Lung microvascular endothelial cell (primary cell): ENCODE results near the gene FNBP1L. TPM values are rescaled to one million over a fixed set of nuclear protein-coding genes. Genes with fewer than 3 reads are reported as not detected.

ENCODE experiments used
- DNase-seq, 2 donors: peaks; one replicate each; pipeline versions ENCODE4 v3.0.0 to v3.0.0-alpha.2; 2010; ENCODE audit warnings: low read depth in 2 of 2
- total RNA-seq: library from RNA; depleted of rRNA; stranded (reverse); fragments of >200 nt; gene quantifications from 2 replicates; pipeline ENCODE4 v1.2.1, GENCODE V29; 2014

The FNBP1L gene
- total RNA-seq, 1 donor from 2014 or later: 34.9 TPM

- no peak for DNase-seq
Measured at GRCh38 chr1:93531193-93531592, 83.3 kb downstream of the FNBP1L start.

- DNase-seq: no peak
Measured at GRCh38 chr1:93532780-93533378, 85.0 kb downstream of the FNBP1L start.

DNA sequence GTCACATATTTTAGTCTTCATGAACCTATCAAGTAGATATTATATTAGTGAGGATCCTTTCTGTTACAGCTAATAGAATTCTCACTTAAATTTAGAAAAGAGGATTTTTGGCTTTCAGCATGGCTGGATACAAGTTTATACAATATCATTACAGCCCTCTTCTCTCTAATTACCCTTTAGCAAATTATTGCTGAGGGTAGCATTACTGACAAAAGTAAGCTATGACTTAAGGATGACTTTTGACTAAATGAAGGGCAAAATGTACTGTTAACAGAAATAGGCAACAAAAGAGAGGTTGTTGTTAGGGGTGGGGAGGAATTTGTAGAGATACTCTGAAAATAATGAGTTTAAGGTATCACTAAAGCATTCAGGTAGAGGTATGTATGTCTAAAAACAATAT lies 85.8 kb downstream of the FNBP1L start:
- DNase-seq: no peak

DNA sequence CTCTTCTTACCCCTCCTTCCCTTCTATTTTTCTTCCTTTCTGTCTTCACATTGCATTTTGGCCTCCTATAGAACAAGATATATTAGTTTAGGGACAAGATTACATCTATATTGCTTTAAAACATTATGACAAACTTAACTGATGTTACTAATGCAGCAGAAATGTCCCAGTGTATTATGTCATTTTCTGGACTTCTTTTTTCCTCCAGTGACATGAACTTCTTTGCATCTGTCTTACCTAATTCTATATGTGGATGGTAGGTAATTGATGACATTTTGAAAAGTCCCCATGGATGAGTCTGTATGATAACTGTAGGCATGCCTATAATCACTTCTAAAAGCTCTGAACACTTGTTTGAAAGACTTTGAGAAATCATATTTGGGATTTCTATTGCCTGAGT lies 89.5 kb downstream of the FNBP1L start:
- DNase-seq: no peak

DNA sequence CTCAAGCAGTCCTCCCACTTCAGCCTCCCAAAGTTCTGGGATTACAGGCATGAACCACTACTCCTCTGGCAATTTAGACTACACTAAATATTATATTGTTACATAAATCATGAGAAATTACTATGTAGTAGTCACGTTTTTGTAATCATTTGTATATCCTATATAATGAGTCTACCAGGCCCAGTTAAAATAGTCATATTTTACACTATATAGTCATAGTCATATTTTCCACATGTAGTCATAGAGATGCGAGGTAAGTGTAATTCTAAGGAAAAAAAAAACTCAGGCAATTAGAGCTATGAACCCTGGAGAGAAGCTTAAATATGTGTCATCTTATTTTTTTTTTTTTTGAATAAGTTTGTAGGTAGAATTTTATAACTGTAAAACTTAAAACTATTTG lies 90.0 kb downstream of the FNBP1L start:
- DNase-seq: no peak

GRCh38 chr1:93541045-93541444 lies 93.1 kb downstream of the FNBP1L start:
- DNase-seq: no peak

- no peak for DNase-seq
Measured at GRCh38 chr1:93542398-93542797, 94.5 kb downstream of the FNBP1L start.

GRCh38 chr1:93546162-93546863 lies 98.4 kb downstream of the FNBP1L start:
- no peak for DNase-seq

GRCh38 chr1:93549131-93549530 lies 101.2 kb downstream of the FNBP1L start:
- DNase-seq: no peak

DNA sequence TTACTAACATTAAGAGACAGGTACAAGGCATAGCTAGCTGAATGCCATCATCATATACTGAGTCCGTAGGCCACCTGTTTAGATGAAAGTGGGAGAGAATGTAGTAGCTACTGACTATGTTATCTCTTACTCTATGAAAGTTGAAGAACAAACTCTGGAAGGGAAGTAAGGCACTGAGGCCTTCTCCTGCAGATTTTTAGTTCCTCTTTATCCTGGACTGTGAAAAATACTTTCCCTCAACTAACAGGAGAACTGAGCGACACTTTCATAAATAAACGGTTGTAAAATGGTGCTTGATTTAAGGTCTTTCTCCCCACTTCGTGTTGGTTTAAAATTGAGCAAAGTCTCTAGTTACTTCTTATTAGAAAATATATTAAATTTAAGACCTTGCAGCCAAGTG lies 101.9 kb downstream of the FNBP1L start:
- DNase-seq: no peak

DNA sequence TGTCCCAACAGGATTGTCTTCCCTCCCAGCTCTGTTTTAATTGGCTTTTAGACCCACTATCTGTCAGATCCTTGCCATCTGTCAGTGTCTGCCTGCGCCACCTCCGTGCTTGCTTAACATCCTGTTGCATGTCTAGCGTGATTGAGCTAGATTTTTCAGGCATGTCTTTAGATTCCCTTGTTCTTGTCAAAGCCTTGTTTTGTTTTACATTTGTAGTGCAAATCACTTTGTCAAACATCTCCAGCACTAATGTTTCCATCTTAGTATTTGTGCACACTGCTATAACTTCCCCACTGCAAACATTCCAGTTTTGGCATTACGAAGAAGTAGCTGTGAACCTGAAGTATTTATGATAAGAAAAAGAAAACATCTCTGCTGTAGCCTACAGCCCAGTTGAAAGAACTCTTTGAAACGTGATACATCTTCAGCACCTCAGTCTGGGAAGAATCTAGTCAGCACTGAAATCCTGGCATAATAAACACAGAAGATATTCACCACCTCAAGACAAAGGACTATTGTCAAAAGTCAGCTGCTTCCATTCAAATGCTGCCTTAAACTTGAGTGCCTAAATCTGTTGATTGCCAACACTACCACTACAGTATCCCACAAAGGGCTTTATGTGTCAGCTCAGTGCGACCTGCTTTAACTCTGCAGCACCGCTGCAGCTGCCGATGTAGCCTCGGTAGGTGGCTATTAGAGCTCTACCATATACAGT lies 105.0 kb downstream of the FNBP1L start:
- peak in 1 of 2 donors; percentile 82 for DNase-seq

- peak in 1 of 2 donors; percentile 83 for DNase-seq
Measured at GRCh38 chr1:93553886-93554490, 106.1 kb downstream of the FNBP1L start.

DNA sequence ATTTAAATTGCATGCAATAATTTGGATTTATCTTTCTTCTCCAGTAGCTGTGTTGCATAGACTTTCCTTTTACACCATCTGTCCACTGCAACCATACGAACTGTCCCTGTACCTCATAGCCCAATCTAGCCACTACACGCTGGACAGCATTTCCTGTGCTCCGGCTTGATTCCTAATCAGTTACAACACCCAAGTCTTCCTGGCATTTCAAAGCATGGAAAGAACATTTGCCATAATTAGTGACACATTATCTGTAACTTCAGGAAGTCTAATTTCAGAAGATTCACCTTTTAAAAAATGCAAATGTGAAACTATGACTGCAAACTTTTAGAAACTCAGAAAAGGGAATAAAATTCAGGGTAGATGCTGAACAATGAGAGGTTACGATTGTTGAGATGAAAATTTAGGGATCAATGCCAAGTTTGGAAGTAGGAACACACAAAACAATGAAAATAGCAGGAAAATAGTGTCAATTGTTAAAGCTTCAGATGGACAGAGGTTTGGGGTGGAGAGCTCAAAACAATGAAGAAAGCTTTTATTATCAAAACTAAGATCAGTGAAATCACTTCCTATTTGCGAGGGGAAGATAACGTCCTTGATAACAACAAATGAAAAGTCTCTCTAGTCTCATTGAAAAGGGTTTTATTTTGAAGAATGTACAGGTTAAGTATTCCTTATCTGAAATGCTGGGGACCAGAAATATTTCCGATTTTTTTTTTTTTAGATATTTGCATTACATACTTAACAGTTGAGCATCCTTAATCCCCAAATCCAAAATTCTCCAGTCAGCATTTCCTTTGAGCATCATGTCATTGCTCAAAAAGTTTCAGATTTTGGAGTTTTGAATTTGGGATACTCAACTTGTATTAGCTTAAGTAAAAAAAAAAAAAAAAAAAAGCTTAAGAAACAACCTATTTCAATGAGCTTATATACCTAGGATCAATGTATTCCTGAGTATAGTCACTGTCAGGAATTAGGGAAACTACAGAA lies 107.3 kb downstream of the FNBP1L start:
- peak; percentile 66 to 78 for DNase-seq

- DNase-seq: no peak
Measured at GRCh38 chr1:93556291-93556690, 108.4 kb downstream of the FNBP1L start.

GRCh38 chr1:93559045-93559444 lies 111.1 kb downstream of the FNBP1L start:
- DNase-seq: no peak

DNA sequence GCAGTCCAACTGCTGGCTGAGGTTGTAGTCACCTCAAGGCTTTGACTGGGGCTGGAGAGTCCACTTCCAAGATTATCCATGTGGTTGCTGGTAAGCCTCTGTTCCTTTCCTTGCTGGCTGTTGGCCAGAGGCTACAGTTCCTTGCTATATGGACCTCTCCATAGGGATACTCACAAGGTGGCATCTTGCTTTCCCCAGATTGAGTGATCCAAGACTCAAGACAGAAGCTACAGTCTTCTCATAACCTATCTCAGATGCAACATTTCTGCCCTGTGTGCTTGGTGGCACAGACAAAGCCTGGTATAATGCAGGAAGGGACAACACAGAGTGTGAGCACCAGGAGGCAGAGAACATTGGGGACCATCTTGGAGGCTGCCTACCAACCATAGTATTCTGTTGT lies 111.8 kb downstream of the FNBP1L start:
- DNase-seq: no peak

DNA sequence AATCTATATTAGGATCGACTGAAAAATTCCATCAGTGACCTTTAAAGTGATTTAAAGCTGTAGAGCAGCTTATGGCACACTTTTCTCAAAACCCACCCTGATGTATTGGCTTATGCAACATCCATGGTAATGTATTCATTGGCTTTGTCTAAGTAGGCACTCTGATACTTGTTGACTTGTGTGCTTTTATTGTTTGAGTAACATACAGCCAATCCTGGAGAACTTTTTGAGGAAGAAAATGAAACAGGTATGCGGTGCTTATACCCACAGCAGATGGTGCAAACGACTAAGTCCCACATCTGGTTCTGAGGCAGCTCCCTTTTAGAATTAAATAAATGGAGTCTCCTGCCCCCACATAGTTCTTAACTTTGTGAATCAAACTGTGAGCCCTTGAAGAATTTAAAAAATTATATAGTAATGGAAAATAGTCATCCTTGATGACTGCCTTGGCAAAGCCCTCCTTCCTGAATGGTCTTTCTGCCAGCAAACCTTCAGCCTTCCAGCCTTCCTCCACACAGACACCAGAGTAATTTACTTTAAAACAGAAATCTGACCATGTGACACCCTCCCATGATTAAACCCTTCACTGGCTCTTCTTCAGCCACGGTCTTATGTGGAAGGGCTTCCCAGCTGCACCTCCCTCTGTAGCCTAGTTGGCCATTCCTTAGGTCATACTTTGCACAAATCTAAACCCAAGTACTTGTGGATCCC lies 117.7 kb downstream of the FNBP1L start:
- no peak for DNase-seq

- DNase-seq: peak; percentile 60 to 68
Measured at GRCh38 chr1:93566227-93566626, 118.3 kb downstream of the FNBP1L start.

GRCh38 chr1:93567255-93567918 lies 119.5 kb downstream of the FNBP1L start:
- DNase-seq: peak; percentile 17 to 86

DNA sequence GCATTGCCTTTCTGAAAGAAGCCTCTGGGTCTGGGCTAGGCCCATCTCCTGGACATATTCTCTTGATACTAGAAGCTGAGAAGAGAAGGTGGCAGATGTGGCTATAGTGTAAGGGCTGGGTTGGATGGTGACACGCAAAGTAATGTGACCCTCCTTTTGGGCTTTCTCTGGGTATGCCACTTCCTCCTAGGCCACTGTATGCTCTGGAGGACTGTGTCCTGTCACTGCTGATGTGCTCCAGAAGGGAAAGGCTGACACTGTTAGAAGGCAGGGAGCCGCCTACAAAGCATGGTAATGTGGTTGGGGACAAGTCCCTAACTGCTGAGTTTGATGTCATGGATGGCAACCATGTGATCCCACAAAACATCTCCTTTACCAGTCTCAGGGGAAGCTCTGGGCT lies 121.6 kb downstream of the FNBP1L start:
- no peak for DNase-seq
